DMS 273 treated with DMSO at 0.1 percent for 48 hours (cell line): ENCODE results near the gene P3H2.
A peak's percentile ranks its signal among the peaks of the same experiment; 100 is the strongest.
"Not testable (repeated sequence)": the region's sequence is repeated elsewhere in the genome, so short reads cannot be mapped to it uniquely, and the experiment has no call there.

ENCODE experiments used
- DNase-seq: peaks from one replicate; lab custom pipeline; 2025; lab: John Stamatoyannopoulos, UW

The P3H2 gene

GRCh38 chr3:189982321-189982945 is 138.3 kb downstream of the P3H2 start:
- no peak for DNase-seq

GRCh38 chr3:189981668-189982067 is 139.0 kb downstream of the P3H2 start:
- no peak for DNase-seq

- no peak for DNase-seq
These were observed 141.9 kb downstream of the P3H2 start for GRCh38 chr3:189978753-189979152.

GRCh38 chr3:189977174-189977573 is 143.5 kb downstream of the P3H2 start:
- no peak for DNase-seq

- no peak for DNase-seq
These were observed 145.2 kb downstream of the P3H2 start for GRCh38 chr3:189975391-189975990.

- no peak for DNase-seq
These were observed 146.3 kb downstream of the P3H2 start for GRCh38 chr3:189974359-189974758.

GRCh38 chr3:189967254-189967865 is 153.3 kb downstream of the P3H2 start:
- DNase-seq: no peak

GRCh38 chr3:189966843-189967242 is 153.9 kb downstream of the P3H2 start:
- DNase-seq: no peak

GRCh38 chr3:189964623-189965332 is 155.9 kb downstream of the P3H2 start:
- DNase-seq: no peak

- DNase-seq: no peak
These were observed 158.2 kb downstream of the P3H2 start for GRCh38 chr3:189962466-189962865.

- DNase-seq: peak; percentile 30
These were observed 159.1 kb downstream of the P3H2 start for GRCh38 chr3:189961522-189962161.

- not testable (repeated sequence) for DNase-seq
These were observed 159.6 kb downstream of the P3H2 start for GRCh38 chr3:189961086-189961485.

GRCh38 chr3:189954733-189955665 is 165.7 kb downstream of the P3H2 start:
- DNase-seq: no peak

GRCh38 chr3:189953551-189953950 is 167.1 kb downstream of the P3H2 start:
- DNase-seq: no peak

- DNase-seq: no peak
These were observed 168.4 kb downstream of the P3H2 start for GRCh38 chr3:189952272-189952671.

- DNase-seq: no peak
These were observed 170.4 kb downstream of the P3H2 start for GRCh38 chr3:189950258-189950657.

GRCh38 chr3:189949580-189949979 is 171.1 kb downstream of the P3H2 start:
- DNase-seq: no peak

- DNase-seq: no peak
These were observed 172.0 kb downstream of the P3H2 start for GRCh38 chr3:189948724-189949045.

- no peak for DNase-seq
These were observed 172.6 kb downstream of the P3H2 start for GRCh38 chr3:189947948-189948723.

- no peak for DNase-seq
These were observed 173.6 kb downstream of the P3H2 start for GRCh38 chr3:189947068-189947467.
